ENCODE measurements around the gene ULK1.
A peak's percentile ranks its signal among the peaks of the same experiment; 100 is the strongest.

Gene ULK1

DNA sequence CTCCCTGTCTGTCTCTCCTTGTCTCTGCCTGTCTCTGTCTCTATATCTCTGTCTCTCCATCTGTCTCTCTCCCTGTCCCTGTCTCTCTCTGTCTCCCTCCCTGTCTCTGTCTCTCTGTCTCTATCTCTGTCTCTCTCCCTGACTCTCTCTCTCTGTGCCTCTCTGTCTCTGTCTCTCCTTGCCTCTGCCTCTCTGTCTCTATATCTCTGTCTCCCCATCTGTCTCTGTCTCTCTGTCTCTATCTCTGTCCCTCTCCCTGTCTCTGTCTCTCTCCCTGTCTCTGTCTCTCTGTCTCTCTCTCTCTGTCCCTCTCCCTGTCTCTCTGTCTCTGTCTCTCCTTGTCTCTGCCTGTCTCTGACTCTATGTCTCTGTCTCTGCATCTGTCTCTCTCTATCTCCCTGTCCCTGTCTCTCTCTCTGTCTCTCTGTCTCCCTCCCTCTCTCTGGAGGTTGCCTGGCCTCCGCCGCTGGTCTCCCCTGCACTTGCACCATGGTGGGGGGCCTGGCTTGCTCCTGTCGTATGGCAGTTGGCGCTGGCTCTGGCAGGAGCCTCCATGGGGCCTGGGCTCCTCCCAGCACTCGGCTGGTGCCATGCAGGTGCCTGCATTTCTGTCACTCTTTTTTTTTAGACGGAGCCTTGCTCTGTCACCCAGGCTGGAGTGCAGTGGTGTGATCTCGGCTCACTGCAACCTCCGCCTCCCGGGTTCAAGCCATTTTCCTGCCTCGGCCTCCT is 37.9 kb upstream of the ULK1 start:
- peaks cover 4% of the 10 kb centered on the region for H3K4me1 Mint-ChIP-seq
- H3K36me3 Mint-ChIP-seq (ENCODE audit: low read depth) = no peaks in the 10 kb centered on the region
- H3K9me3 Mint-ChIP-seq = no peaks in the 10 kb centered on the region
- H3K4me3 Mint-ChIP-seq = no peak overlapping the region
- H3K27ac Mint-ChIP-seq = no peak overlapping the region
- H3K27me3 Mint-ChIP-seq = peaks cover 3% of the 10 kb centered on the region
- no peak for ATAC-seq
- DNase-seq = no peak

GRCh38 chr12:131857908-131858850 is 36.2 kb upstream of the ULK1 start:
- Mint-ChIP-seq H3K9me3 (no peaks in the 10 kb centered on the region), H3K4me1 (no peaks in the 10 kb centered on the region), H3K36me3 (ENCODE audit: low read depth) (no peaks in the 10 kb centered on the region), H3K27me3 (peaks cover 3% of the 10 kb centered on the region), H3K4me3 (no peak overlapping the region), H3K27ac (no peak overlapping the region)
- DNase-seq (no peak), ATAC-seq (no peak)

- DNase-seq = no peak
- no peaks in the 10 kb centered on the region for H3K36me3 Mint-ChIP-seq (ENCODE audit: low read depth)
- H3K27ac Mint-ChIP-seq = peak overlapping the region; percentile 22
- ATAC-seq = no peak
- no peak overlapping the region for H3K4me3 Mint-ChIP-seq
- H3K27me3 Mint-ChIP-seq = peaks cover 3% of the 10 kb centered on the region
- no peaks in the 10 kb centered on the region for H3K9me3 Mint-ChIP-seq
- no peaks in the 10 kb centered on the region for H3K4me1 Mint-ChIP-seq
Observed at GRCh38 chr12:131860472-131861260, 33.8 kb upstream of the ULK1 start.

GRCh38 chr12:131861261-131862083 is 33.0 kb upstream of the ULK1 start:
- Mint-ChIP-seq H3K4me3 (no peak overlapping the region), H3K36me3 (ENCODE audit: low read depth) (no peaks in the 10 kb centered on the region), H3K27me3 (no peaks in the 10 kb centered on the region)

DNA sequence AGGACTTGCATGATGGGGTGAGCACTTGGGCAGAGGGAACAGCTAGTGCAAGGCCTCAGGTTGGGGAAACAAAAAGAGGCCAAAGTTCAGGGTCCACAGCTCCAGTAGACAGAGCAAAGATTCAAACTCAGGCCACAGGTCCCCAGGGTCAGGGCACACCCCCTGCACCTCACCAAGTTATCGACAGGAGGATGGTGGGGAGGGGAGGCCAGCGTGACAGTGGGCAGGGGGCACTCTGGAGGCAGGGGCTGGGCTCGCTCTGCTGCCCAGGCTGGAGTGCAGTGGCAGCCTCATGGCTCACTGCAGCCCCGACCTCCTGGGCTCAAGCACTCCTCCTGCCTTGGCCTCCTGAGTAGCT is 32.4 kb upstream of the ULK1 start:
- DNase-seq = no peak
- Mint-ChIP-seq H3K36me3 (ENCODE audit: low read depth) (no peaks in the 10 kb centered on the region), H3K9me3 (no peaks in the 10 kb centered on the region), H3K27me3 (no peaks in the 10 kb centered on the region), H3K4me3 (no peak overlapping the region), H3K4me1 (no peaks in the 10 kb centered on the region), H3K27ac (no peak overlapping the region)
- no peak for ATAC-seq

More at GRCh38 chr12:131861261-131862083, 33.0 kb upstream of the ULK1 start:
- no peak for ATAC-seq
- H3K27ac Mint-ChIP-seq = no peak overlapping the region
- H3K9me3 Mint-ChIP-seq = no peaks in the 10 kb centered on the region
- no peaks in the 10 kb centered on the region for H3K4me1 Mint-ChIP-seq
- DNase-seq = no peak

GRCh38 chr12:131862600-131862993 is 31.8 kb upstream of the ULK1 start:
- no peaks in the 10 kb centered on the region for H3K4me1 Mint-ChIP-seq
- H3K27me3 Mint-ChIP-seq = no peaks in the 10 kb centered on the region
- H3K36me3 Mint-ChIP-seq (ENCODE audit: low read depth) = no peaks in the 10 kb centered on the region
- no peak for ATAC-seq
- no peaks in the 10 kb centered on the region for H3K9me3 Mint-ChIP-seq
- no peak overlapping the region for H3K27ac Mint-ChIP-seq
- DNase-seq = no peak
- H3K4me3 Mint-ChIP-seq = no peak overlapping the region

GRCh38 chr12:131862994-131863710 is 31.3 kb upstream of the ULK1 start:
- Mint-ChIP-seq H3K27me3 (no peaks in the 10 kb centered on the region), H3K36me3 (ENCODE audit: low read depth) (no peaks in the 10 kb centered on the region), H3K27ac (no peak overlapping the region), H3K4me1 (no peaks in the 10 kb centered on the region), H3K9me3 (no peaks in the 10 kb centered on the region), H3K4me3 (no peak overlapping the region)
- ATAC-seq (no peak), DNase-seq (no peak)

DNA sequence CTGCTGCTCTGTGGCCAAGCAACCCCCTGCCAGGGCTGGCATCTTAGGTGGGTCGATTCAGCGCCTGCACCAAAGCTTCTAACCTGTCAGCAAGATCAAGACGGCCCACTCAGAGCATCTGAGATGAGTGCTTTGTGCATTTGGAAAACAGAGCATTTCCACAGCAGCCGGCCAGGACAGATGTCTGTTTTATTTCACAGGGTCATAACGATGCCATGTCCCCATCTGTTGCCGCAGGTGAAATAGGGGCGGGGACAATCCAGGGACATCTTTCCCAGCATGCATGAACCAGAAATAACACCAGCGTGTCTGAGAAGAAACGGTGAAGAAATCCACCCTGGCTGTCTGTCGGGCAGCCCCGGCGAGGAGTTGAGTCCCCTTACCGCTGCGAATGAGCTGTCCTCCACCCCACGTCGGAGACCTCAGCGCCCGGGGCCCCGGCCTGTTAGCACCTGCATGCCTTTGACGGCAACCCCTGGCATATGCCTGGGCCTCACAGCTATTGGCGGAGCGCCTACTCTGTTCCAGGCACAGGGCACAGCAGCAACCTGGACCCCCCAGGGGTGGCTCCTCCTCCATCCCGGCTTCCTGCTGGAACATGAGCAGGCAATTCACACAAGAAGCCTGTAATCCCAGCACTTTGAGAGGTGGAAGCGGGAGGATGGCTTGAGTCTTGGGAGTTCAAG is 30.6 kb upstream of the ULK1 start:
- Mint-ChIP-seq H3K27ac (no peak overlapping the region), H3K4me1 (no peaks in the 10 kb centered on the region), H3K4me3 (no peak overlapping the region), H3K9me3 (no peaks in the 10 kb centered on the region), H3K36me3 (ENCODE audit: low read depth) (no peaks in the 10 kb centered on the region), H3K27me3 (no peaks in the 10 kb centered on the region)
- no peak for ATAC-seq
- no peak for DNase-seq

GRCh38 chr12:131864469-131864868 is 30.0 kb upstream of the ULK1 start:
- Mint-ChIP-seq H3K4me1 (no peaks in the 10 kb centered on the region), H3K9me3 (no peaks in the 10 kb centered on the region), H3K36me3 (ENCODE audit: low read depth) (no peaks in the 10 kb centered on the region), H3K27ac (no peak overlapping the region), H3K4me3 (no peak overlapping the region), H3K27me3 (no peaks in the 10 kb centered on the region)
- DNase-seq (no peak), ATAC-seq (no peak)

DNA sequence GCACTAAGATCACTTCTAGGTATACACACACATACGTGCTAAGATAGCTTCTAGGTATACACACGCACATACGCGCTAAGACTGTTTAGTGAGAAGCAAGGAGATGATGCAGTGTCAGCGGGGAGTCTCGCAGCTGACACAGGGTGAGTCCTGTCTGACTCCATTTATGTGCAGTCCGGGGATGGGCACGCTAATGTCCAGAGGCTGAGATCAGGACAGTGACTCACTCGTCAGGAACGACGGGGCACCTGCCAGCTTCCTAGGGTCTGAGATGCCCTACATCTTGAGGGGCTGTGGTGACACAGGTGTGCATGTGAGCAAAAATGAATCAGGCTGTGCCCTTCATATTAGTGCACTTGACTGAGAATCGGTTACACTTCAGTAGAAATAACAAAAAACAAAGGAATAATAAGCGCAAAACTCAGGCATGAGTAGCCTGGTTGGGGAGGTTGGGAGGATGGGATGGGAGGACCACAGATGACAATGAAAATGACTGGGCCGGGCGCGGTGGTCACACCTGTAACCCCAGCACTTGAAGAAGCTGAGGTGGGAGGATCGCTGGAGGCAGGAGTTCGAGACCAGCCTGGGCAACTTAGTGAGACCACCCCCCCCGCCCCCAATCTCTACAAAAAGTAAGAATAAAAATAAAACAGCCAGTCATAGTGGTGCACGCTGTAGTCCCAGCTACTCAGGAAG is 29.1 kb upstream of the ULK1 start:
- Mint-ChIP-seq H3K4me1 (no peaks in the 10 kb centered on the region), H3K9me3 (no peaks in the 10 kb centered on the region), H3K36me3 (ENCODE audit: low read depth) (no peaks in the 10 kb centered on the region), H3K27me3 (no peaks in the 10 kb centered on the region), H3K4me3 (no peak overlapping the region), H3K27ac (no peak overlapping the region)
- DNase-seq = no peak
- ATAC-seq = no peak

DNA sequence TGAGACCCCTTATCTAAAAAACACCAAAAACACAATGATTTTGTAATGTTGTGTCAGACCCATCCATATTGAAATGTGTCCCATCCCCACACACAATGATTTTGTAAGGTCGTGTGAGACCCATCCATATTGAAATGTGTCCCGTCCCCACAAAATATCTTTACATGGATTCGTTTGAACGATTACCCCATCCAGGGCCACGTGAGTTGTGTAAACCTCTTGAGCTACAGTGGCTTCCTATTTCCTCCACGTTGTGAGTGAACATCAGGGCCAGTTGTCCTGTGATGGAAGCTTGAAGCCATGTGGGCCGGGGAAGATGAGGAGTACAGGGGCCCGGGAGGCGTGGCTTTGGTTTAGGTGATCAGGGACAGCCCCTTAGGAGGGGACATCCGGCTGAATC is 27.0 kb upstream of the ULK1 start:
- Mint-ChIP-seq H3K27me3 (no peaks in the 10 kb centered on the region), H3K4me3 (no peak overlapping the region), H3K27ac (no peak overlapping the region), H3K4me1 (no peaks in the 10 kb centered on the region), H3K9me3 (no peaks in the 10 kb centered on the region), H3K36me3 (ENCODE audit: low read depth) (no peaks in the 10 kb centered on the region)
- DNase-seq (no peak), ATAC-seq (no peak)

DNA sequence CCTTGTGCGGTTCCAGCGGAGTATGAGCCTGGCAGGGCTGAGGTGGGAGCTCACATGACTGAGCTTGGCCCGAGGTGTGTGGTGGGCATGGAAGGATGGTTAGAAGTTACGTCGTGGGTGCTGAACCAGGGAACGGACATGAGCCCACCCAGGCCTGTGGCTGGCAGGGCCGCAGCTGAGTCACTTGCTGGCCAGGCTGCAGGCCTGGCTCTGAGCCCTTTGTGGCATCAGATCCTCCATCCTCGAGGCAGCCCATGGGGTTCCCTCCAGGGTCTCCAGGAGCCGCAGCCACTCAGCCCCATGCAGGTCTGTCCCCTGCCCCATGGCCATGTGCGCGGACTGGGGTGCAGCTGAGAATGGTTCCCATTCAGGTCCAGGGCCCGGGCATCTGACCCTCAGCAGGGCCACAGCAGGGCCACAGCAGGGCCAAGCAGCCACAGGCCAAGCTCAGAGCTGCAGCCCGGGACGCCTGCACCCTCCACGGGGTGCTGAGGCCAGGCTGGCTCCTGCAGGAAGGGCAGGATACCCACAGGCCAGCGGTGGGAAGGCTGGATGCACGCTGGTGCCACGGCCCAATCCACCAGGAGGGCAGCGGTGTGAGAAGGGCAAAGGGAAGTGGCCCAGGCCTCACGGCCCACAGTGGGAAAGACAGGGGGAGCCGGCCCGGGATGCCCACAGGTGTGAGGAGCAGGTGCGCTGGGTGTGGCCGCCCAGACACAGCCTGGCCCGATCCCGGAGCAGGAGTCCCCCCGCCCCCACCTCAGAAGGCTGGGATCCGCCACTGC is 26.3 kb upstream of the ULK1 start:
- peak; percentile 29 for ATAC-seq
- Mint-ChIP-seq H3K4me3 (no peak overlapping the region), H3K27ac (no peak overlapping the region), H3K9me3 (no peaks in the 10 kb centered on the region), H3K4me1 (no peaks in the 10 kb centered on the region), H3K27me3 (no peaks in the 10 kb centered on the region), H3K36me3 (ENCODE audit: low read depth) (no peaks in the 10 kb centered on the region)
- DNase-seq = no peak

Measured in activated naive CD8-positive, alpha-beta T cell treated with anti-CD3 and anti-CD28 coated beads, Interleukin-2, amount 50 U/mL, for 24 hours (primary cell).